HG02938 (cell line): ENCODE measurements around the gene RNF20.
"Not testable (repeated sequence)": the region's sequence is repeated elsewhere in the genome, so short reads cannot be mapped to it uniquely, and the experiment has no call there.

Experiments used
- ATAC-seq: cut with Tn5 transposase; IDR thresholded peaks from one replicate; pipeline ENCODE4 v1.9.1; 2021; ENCODE audit warnings: mild to moderate bottlenecking, moderate library complexity; ENCODE audit not compliant: unreplicated experiment

RNF20 gene

DNA sequence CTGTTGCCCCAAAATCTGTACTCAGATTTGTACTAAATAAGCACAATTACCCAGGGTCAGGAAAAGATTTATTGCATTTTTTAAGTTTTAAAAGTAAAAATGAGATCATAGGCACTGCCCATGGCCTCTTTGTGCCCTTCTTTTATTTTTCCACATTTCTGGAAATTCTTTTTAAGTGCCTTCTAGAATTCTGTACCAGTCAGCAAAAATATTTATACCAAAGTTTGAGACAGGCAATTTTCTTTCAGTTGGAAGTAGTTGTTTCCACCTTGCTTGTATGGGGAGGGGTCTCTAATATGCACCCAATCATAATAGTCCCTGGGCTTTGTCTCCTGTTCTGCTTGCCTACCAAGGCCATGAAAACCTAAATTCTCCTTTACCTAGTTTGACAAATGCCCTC is 5.6 kb upstream of the RNF20 start:
- no peak for ATAC-seq

GRCh38 chr9:101530076-101530711 is 3.5 kb upstream of the RNF20 start:
- peak; percentile 47 for ATAC-seq

GRCh38 chr9:101536351-101536750 is 2.7 kb downstream of the RNF20 start:
- ATAC-seq: no peak

GRCh38 chr9:101536938-101537337 is 3.3 kb downstream of the RNF20 start:
- ATAC-seq: no peak

- no peak for ATAC-seq
These were observed 6.4 kb downstream of the RNF20 start for GRCh38 chr9:101540069-101540468.

DNA sequence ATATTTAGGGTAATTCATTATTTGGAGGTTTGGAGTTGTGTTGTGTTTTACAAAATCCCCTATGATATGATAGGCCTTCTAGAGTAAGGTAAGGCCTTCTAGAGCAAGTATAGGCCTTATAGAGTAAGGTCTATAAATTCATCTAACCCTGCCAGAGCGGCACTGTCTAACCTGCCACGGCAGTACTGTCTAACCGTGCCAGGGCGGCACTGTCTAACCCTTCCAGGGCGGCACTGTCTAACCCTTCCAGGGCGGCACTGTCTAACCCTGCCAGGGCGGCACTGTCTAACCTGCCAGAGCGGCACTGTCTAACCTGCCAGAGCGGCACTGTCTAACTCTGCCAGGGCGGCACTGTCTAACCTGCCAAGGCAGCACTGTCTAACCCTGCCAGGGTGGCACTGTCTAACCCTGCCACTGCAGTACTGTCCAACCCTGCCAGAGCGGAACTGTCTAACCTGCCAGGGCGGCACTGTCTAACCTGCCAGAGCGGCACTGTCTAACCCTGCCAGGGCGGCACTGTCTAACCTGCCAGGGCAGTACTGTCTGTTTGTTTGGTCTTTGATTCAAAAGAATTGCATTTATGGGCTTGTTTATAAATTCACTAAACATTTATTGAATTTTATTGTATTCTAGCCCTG is 9.6 kb downstream of the RNF20 start:
- ATAC-seq: no peak

- ATAC-seq: not testable (repeated sequence)
These were observed 15.9 kb downstream of the RNF20 start for GRCh38 chr9:101549472-101550098.

DNA sequence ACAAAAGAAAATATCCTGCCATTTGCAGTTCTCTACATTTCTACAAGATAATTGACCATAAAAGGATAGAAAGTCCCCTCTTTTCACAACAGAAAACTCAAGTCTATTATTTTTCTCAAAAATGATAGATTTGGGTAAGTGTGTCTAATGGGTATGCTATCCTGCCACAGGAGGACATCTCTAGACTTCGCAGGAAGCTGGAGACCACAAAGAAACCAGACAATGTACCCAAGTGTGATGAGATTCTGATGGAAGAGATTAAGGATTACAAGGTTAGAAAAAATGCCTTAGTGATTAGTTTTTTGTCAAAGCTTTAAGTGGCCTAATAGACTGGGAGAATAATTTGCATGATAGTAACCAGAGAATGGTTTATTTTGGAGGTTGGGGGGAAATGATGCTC is 28.1 kb downstream of the RNF20 start:
- no peak for ATAC-seq

DNA sequence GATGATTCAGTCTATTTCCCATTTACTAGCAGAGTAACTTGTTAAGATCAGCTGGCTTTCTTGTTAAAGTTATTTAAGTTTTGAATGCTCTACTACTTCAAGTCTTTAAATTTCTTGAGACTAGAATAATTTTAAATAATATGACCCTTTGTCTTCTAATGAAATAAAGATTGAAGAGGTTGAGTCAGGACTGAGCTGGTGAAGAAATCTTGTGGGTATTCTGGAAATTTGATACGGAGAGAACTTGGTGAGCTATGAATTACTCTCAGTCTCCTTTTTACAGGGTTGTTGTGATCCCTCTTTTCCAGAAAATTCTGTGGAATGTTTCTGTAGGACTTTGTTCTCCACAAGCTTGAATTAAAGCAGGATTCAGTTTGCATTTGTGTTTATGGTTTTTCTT is 29.3 kb downstream of the RNF20 start:
- ATAC-seq: no peak

- ATAC-seq: no peak
These were observed 30.6 kb downstream of the RNF20 start for GRCh38 chr9:101564252-101564651.

- peak; percentile 84 for ATAC-seq
These were observed 33.5 kb downstream of the RNF20 start for GRCh38 chr9:101566904-101567724.

GRCh38 chr9:101567725-101568350 is 34.2 kb downstream of the RNF20 start:
- no peak for ATAC-seq

GRCh38 chr9:101569741-101570501 is 36.3 kb downstream of the RNF20 start:
- ATAC-seq: no peak

DNA sequence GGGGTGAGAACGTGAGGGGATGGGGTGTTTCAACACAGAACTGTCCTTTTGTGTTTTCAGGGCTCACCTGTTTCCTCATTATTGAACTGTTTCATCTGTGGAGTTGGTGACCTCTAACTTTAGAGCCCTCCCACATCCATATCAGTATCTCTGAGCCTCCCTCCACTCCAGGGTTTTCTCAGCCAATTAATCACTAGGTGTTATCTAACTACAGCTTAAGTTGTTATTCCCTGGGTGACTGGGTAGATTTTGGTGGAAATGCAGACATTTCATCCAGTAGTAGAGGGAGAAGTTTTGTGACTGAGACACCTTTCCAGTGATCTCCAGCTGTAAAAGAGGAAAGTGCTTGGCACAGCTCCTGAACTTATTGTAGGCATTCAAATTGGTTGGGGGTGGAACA is 37.5 kb downstream of the RNF20 start:
- ATAC-seq: no peak

DNA sequence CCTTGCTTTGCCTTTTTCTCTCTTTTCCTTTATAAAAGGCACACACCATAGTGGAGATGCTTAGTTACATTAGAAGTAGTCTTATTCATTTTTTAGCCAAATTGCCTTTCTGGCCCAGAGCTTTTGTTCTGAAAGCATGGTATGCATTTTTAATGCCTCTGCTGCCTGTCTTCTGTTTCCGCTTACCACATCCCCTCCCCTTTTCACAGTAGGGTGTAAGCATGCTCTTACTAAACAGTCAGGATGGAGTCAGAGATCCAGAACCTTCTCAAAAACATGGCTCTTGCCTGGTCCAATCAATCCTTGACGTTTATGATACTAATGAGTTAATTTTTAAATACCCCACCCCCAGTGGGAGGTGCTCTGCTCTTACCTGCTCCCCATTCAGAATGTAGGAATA is 38.7 kb downstream of the RNF20 start:
- no peak for ATAC-seq

- ATAC-seq: no peak
These were observed 41.2 kb downstream of the RNF20 start for GRCh38 chr9:101574731-101575333.

GRCh38 chr9:101578378-101578777 is 44.7 kb downstream of the RNF20 start:
- ATAC-seq: no peak

- ATAC-seq: no peak
These were observed 46.3 kb downstream of the RNF20 start for GRCh38 chr9:101579711-101580545.

GRCh38 chr9:101582553-101582952 is 48.9 kb downstream of the RNF20 start:
- ATAC-seq: no peak
